ENCODE measurements around the gene ADNP. TPM values are rescaled to one million over a fixed set of nuclear protein-coding genes. Genes with fewer than 3 reads are reported as not detected.

ADNP gene
- total and polyA plus RNA-seq, 10 of the 15 experiments (the other 5 are each of a cell fraction or from before 2014, with no cell fraction given), result 23.0 to 74.4 (median 34.9) TPM

GRCh38 chr20:50929299-50930138 is 1.7 kb downstream of the ADNP start (continued):
- TF ChIP-seq SRF (IDR thresholded peaks at IDR 0.05; ENCODE audit: low read depth in 2 of 2, low read length in 2 of 2), result 0 out of 4 replicates have a peak, but pooled peaks of 1 of the 2 experiments have one; percentile 36
- TF ChIP-seq POLR2A (IDR thresholded peaks at IDR 0.05; ENCODE audit: low read depth, low read length), result peak; percentile 64
- TF ChIP-seq PBX3 (IDR thresholded peaks at IDR 0.05; ENCODE audit: insufficient replicate concordance, low read depth, low read length), result no peak
- TF ChIP-seq ZNF687 (IDR thresholded peaks at IDR 0.05), result peak; percentile 82
- no peak for TF ChIP-seq SREBF2 (IDR thresholded peaks at IDR 0.05; ENCODE audit: low read length)
- TF ChIP-seq ZZZ3 (IDR thresholded peaks at IDR 0.05; ENCODE audit: control insufficient read depth, insufficient read length, low read depth), result no peak
- TF ChIP-seq ESRRA (IDR thresholded peaks at IDR 0.05; ENCODE audit: low read length), result no peak; the same call in 1 of the 2 replicates
- no peak for TF ChIP-seq IRF3 (IDR thresholded peaks at IDR 0.05)
- no peak for TF ChIP-seq ZNF274 (IDR thresholded peaks at IDR 0.05; ENCODE audit: insufficient read depth, insufficient read length)
- no peak for TF ChIP-seq POLR2AphosphoS2 (IDR thresholded peaks at IDR 0.05; ENCODE audit: low read depth, low read length)
- TF ChIP-seq RUNX3 (IDR thresholded peaks at IDR 0.05; ENCODE audit: low read length), result peak; percentile 85
- peak; percentile 94 for TF ChIP-seq YY1 (IDR thresholded peaks at IDR 0.05; ENCODE audit: low read depth, low read length)
- TF ChIP-seq BCL3 (IDR thresholded peaks at IDR 0.05; ENCODE audit: borderline replicate concordance, insufficient read depth, low read depth, low read length, poor library complexity, severe bottlenecking), result no peak
- no peak for TF ChIP-seq NR2F1 (conservative IDR thresholded peaks at IDR 0.05)
- TF ChIP-seq E2F4 (IDR thresholded peaks at IDR 0.05; ENCODE audit: low read depth, low read length), result no peak
- peak; percentile 76 for TF ChIP-seq MEF2A (IDR thresholded peaks at IDR 0.05; ENCODE audit: insufficient read depth, low read depth, low read length)
- peak; percentile 82 for TF ChIP-seq MXI1 (IDR thresholded peaks at IDR 0.05; ENCODE audit: low read depth, low read length)
- TF ChIP-seq ATF2 (IDR thresholded peaks at IDR 0.05; ENCODE audit: low read length), result peak; percentile 77
- peak; percentile 63; the same call in 1 of the 2 replicates for TF ChIP-seq RFX5 (IDR thresholded peaks at IDR 0.05; ENCODE audit: low read depth, low read length)

Data from GM12878 (cell line).